Spleen (tissue), 7 donors: ENCODE results near the gene TRIM40.

Experiments
- POLR2AphosphoS5 ChIP-seq, 3 donors: sonication (generic); formaldehyde crosslinking; IDR thresholded peaks; one replicate each; pipeline ENCODE4 v1.5.1; 2017; ENCODE audit warnings: antibody characterized with exemption in 3 of 3
- TF ChIP-seq, protein P1 (sequence below), 11 experiments: fragments of 200-600 bp in 7 of 11; fragments of 450-650 bp in 4 of 11; sonication (generic) in 4 of 11; IDR thresholded peaks in 8 of 11; conservative IDR thresholded peaks in 3 of 11; 1 replicate in 7 of 11; 2 replicates in 4 of 11; pipeline versions ENCODE4 v1.4.0 to v1.8.0; 2016 to 2021; ENCODE audit warnings: antibody characterized with exemption in 11 of 11, inconsistent platforms in 4 of 11, mild to moderate bottlenecking in 1 of 11
- donor health status: DM: no; HTN: no; CAD: no; lungs with moderate emphysema.
- donor health status: DM: no; HTN: no; CAD: no.
- donor health status: DM: no; HTN: no; CAD: no.

DNA sequence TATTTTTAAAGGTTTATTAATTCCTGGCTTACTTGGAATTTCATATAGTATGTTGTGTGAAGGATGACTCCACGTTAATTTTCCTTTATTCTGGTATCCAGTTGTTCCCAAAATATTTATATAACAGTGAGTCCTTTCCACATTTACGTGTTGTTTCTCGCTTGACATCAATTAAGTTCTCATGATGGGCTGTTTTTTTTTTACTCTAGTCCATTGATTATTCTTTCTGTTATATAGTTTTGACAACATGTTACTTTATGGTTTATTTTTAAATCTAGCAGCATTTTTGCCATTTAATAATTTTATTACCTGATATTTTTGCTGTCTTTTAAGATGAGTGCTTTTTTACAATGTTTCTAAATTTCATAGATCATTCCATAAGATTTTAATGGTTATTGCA, 6.7 kb downstream of the TRIM40 start:
- TF ChIP-seq, protein P1, sequence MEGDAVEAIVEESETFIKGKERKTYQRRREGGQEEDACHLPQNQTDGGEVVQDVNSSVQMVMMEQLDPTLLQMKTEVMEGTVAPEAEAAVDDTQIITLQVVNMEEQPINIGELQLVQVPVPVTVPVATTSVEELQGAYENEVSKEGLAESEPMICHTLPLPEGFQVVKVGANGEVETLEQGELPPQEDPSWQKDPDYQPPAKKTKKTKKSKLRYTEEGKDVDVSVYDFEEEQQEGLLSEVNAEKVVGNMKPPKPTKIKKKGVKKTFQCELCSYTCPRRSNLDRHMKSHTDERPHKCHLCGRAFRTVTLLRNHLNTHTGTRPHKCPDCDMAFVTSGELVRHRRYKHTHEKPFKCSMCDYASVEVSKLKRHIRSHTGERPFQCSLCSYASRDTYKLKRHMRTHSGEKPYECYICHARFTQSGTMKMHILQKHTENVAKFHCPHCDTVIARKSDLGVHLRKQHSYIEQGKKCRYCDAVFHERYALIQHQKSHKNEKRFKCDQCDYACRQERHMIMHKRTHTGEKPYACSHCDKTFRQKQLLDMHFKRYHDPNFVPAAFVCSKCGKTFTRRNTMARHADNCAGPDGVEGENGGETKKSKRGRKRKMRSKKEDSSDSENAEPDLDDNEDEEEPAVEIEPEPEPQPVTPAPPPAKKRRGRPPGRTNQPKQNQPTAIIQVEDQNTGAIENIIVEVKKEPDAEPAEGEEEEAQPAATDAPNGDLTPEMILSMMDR (IDR thresholded peaks at IDR 0.05 in 8 of 11, conservative IDR thresholded peaks at IDR 0.05 in 3 of 11): no peak
- no peak for TF ChIP-seq POLR2AphosphoS5 (IDR thresholded peaks at IDR 0.05)
